GM12865 (cell line): ENCODE results near the gene PSMA1.

ENCODE experiments used
- DNase-seq: peaks from one replicate; pipeline ENCODE4 v3.0.0; 2010; ENCODE audit warnings: low read depth
- H3K4me3 ChIP-seq: 2 replicates; pipeline ENCODE4 v1.5.1; 2011; ENCODE audit warnings: mild to moderate bottlenecking, low read depth, low read length, control low read depth
- TF ChIP-seq, protein P1 (sequence below): IDR thresholded peaks from 2 replicates; pipeline ENCODE4 v1.5.1; 2011; ENCODE audit warnings: low read length, control low read depth, low read depth, inconsistent platforms; ENCODE audit not compliant: insufficient read depth; ENCODE audit errors: missing control alignments

PSMA1 gene

GRCh38 chr11:14529951-14530350 is 9.8 kb upstream of the PSMA1 start:
- DNase-seq, result no peak
- TF ChIP-seq, protein P1, sequence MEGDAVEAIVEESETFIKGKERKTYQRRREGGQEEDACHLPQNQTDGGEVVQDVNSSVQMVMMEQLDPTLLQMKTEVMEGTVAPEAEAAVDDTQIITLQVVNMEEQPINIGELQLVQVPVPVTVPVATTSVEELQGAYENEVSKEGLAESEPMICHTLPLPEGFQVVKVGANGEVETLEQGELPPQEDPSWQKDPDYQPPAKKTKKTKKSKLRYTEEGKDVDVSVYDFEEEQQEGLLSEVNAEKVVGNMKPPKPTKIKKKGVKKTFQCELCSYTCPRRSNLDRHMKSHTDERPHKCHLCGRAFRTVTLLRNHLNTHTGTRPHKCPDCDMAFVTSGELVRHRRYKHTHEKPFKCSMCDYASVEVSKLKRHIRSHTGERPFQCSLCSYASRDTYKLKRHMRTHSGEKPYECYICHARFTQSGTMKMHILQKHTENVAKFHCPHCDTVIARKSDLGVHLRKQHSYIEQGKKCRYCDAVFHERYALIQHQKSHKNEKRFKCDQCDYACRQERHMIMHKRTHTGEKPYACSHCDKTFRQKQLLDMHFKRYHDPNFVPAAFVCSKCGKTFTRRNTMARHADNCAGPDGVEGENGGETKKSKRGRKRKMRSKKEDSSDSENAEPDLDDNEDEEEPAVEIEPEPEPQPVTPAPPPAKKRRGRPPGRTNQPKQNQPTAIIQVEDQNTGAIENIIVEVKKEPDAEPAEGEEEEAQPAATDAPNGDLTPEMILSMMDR, result no peak
- no peak overlapping the region for H3K4me3 ChIP-seq

GRCh38 chr11:14529321-14529720 is 9.1 kb upstream of the PSMA1 start:
- H3K4me3 ChIP-seq, result no peak overlapping the region
- DNase-seq, result no peak
- TF ChIP-seq, protein P1, result no peak

GRCh38 chr11:14522801-14523200 is 2.6 kb upstream of the PSMA1 start:
- DNase-seq, result no peak
- TF ChIP-seq, protein P1, result no peak
- H3K4me3 ChIP-seq, result no peak overlapping the region

DNA sequence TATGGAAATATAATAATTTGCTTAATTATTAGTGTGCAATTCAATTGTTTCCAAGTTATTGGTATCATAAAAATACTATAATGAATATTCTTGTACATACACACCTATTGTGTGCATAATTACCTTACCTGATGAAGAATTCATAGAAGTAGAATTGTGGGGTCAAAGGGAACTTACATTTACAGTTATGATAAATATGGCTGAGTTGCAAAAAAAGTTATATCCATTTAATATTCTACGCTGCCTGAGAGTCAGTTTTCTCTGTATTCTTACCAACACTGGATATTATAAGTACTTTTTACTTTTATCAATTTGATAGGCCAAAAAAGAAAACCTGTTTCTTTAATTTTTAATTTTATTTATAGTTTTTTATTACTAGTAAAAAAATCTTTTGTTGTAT is 2.1 kb upstream of the PSMA1 start:
- DNase-seq, result no peak
- TF ChIP-seq, protein P1, result no peak
- no peak overlapping the region for H3K4me3 ChIP-seq

DNA sequence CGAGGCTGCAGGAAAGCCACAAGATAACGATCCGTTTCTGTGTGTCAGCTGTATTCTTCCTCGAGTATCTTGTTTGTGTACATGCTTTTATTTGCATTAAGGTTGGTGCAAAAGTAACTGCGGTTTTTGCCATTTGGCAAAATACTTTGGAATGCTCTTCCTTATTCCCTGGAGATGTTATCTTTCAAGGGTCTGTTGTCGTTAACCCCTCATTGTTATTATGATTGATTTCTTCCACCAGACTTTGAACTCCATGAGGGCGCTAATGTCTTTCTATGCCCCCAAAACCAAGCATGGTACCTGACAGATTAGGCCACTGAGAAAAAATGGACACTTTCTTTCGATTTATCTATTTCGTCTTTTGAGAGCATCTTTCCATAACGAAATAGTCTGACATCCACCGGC is 563 bp upstream of the PSMA1 start:
- DNase-seq, result peak; percentile 13
- TF ChIP-seq, protein P1, result no peak

DNA sequence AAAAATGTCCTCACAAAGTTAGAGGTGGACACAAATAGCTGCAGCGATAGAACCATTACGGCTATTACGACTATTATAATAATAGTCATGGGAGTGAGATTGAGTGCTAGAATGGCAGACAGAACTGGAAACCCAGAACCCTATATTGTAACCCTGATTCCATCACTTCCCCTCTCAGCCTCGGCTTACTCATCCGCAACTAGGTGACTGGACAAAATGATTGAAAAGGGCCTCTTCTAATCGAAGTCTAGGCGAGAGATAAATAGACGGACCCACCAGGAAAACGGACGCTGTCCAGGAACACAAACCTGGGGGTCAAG is 629 bp downstream of the PSMA1 start:
- H3K4me3 ChIP-seq, result peak overlapping the region; percentile 94
- TF ChIP-seq, protein P1, result no peak
- no peak for DNase-seq

More for the DNA sequence above, 563 bp upstream of the PSMA1 start:
- H3K4me3 ChIP-seq, result peak overlapping the region; percentile 94

- no peak for DNase-seq
Observed at GRCh38 chr11:14518820-14519219, 1.4 kb downstream of the PSMA1 start.

More at GRCh38 chr11:14518820-14519219, 1.4 kb downstream of the PSMA1 start:
- TF ChIP-seq, protein P1, result no peak
- peak overlapping the region; percentile 94 for H3K4me3 ChIP-seq
